NCI-H2081 (cell line): Measurements from ENCODE around the gene RERE.
A peak's percentile ranks its signal among the peaks of the same experiment; 100 is the strongest.

Source experiments
- DNase-seq, 2 experiments: peaks; one replicate each; lab custom pipeline; 2025; lab: John Stamatoyannopoulos, UW

The RERE gene

DNA sequence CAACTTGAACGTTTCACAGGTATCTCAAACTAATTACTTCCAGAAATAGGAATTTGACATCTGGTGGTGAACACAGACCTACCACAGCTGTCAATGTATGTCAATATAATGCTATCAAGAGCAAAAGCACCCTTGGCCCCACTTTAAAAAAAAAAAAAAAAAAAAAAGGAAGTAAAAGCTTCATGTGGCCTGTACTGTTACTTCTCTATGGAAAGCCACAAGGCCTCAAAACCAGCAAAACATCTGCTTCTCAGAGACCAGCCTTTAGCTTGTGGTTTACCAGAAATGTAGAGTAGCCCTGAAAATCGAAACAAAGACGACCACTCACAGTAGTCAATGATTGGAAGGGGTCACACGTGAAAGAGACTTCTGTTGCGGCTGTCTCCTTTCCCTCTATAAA lies 389.9 kb downstream of the RERE start:
- no peak for DNase-seq

DNA sequence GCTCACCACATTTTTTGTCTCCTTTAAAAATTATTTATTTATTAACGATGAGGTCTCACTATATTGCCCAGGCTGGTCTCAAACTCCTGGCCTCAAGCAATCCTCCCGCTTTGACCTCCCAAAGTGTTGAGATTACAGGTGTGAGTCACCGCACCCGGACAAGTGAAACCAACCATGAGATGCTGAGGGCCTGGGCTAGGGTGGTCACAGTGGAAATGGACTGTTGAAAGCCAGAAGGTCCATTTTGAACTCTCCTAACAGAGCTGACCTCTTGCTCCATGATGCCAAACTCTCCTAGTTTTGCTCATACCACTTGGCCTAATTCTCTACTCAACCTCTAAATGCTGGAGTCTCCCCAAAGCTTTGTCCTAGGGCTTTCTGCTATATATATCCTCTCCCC lies 390.4 kb downstream of the RERE start:
- no peak for DNase-seq

DNA sequence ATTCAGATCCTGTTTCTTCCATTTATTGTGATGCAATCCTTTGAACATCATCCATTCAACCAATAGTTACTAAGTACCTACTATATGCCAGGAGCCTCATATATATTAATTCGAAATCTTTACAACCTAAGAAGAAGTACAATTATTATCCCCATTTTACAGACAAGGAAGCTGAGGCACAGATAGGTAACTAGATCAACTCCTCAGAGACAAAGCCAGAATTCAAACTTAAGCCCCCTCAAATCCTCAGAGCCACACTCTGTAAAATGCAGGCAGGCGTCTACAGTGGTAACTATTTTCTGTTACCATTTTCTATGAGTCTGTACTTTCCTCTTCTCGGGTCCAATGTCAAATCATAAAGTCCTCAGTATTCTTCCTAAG lies 391.7 kb downstream of the RERE start:
- no peak for DNase-seq

DNA sequence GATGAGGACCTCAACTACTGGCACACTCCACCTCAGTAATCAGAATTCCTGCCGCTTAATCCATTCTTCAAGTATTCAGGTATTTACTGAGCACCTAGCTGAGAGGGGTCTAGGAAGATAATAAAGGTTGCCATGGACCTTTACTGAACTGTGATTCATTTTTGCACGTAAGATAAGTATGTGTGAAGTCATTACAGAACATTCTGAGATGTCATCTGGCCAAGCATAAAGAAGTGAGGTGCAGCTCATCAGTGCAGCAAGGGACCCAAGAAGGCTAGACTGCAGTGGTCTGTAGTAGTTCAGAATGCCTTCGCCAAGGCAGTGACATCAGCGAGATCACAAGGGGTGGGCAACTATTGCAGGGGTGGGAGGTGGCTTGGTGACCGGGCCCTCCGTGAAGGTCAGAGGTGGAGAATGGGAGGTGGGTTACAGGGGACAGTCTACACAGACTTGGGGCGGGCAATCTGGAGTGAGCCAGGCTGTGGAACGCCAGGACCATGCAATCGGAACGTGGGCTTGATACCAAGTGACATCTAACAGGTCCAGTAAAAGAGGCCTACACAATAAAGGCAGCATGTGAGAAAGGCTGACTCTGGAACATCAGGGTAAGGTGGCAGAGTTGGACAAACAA lies 392.2 kb downstream of the RERE start:
- no peak for DNase-seq

DNA sequence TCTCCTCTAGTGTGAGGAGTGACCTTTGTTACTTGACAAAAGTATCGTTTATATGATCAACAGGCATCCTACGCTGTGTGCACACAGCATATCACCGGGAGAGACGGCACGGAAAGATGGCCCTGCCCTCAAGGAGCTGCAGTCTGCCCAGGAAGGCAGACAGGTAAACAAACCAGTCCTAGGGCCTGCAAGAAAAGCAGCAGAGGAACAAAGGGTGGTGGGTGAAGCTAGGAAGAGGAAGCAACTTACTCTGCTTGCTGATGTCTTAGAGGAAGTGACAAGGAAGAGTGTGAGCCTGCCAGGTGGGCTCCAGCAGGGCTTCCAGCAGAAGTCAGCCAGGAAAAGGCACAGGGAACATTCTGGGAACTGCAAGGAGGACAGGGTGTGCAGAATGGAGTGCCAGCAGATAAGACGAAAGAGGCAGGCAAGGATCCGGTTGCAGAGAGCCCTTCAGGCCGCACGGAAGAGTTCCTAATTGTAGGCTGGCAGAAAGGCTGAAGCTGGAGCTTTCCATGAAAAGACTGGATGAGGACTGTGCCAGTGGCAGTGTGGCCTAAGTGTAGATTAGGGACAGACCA lies 392.8 kb downstream of the RERE start:
- no peak for DNase-seq

DNA sequence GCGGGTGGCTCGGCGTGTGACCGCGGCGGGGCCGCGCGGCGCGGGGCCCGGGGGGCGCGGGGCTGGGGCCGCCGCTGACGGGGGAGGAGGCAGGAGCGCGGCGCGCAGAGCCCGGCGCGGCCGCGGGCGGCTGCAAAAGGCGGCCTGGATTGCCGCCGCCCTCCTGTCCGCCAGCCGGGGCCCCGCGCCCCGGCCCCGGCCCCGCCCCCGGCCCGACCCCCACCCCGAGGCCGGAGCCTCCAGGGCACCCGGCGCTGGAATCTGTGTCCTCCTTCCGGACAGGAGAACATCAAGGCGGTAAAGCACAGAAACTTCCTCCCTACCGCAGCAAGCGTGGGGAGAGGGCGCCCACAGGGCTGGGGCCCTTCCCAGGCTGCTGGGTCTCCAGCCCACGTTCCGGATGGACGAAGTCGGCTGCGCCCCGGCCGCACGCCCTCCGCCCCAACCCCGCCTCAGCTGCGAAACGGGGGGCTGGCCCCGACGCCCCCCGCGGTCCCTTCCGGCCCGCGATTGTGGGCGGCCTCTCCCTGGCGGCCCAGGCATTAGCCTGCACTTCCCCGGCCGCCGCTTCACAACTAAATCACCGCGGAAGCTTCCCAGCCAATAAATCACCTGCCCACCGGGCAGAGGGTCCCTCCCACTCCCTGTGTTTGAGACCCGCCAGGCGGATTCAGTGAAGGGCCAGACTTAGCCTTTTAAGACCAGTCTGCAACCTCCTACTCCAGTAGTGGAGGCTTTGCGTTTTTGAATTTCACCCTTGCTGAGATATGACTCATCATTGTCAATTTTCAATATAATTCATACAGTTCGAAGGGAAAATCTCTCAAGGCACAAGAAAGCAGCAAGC lies 393.5 kb downstream of the RERE start:
- DNase-seq = peak; percentile 65 to 82

DNA sequence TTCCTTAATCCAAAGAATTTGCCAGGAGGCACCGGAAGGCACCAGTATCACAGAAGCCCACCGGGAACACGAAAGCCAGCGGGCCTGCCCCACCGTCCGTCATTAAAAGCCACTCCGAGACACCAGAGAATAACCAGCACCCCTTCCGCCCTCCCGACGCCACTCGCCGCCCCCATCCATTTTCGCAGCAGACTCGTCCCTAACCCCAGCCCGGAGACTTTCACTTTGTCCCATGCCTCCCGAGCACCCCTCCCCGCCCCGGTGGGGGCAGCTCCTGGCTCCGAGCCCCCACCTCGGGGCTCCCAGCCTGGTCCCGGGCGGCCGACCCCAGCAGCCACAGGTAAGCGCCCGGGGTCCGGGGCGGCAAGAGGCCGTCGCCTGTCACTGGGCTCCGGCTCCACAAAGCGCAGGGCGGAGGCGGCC lies 394.2 kb downstream of the RERE start:
- DNase-seq = no peak

DNA sequence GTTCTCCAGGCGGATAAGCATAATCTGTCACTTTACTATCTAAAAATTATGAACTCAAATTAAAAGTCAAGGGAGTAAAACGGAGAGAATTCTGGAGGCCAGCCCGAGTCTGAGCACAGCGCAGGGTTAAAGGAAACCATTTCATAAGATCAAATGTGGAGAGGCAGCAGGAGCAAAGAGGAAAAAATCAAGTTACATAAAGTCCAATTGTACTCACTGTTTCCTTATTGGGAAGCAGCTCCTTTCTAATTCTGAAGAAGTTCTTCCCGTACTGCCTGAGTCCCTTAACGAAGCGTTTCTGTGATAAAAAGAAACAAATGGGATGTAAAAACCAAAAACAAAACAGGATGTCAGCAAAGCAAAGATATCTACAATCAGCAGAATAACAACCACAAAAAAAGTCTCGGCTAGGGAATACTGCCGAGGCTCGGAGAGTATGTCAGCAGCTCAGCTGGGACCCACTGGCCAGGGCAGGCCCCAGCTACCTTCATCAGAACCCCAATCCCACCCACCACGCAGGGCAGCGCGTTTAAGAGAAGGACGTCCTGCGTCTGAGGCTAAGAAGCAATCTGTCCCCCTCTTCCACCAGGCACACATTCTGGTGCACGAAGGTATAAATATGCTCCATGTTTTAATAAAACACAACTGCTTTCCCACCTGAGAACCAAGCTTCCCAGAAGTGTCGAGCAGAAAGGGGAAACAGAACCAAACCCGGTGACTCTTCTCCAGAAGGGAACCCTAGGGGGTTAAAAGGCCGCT lies 394.8 kb downstream of the RERE start:
- DNase-seq = no peak

DNA sequence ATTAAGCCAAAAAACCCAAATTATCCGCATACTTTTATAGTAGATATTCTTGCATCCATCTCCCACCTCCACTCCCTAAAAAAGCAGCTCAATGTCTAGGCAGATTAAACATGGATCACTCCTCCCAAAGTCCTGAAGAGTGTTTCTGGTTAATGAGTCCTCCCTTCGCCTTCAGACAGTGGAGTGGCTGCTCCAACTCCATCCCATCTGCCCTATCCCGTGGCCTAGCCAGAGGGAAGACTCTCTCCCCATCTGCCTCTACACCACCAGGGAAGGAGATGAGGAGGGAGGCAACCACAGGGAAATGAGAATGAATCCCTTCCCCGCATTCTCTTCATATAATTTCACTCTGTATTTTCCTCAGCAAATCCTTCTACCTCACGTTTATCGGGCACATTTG lies 395.7 kb downstream of the RERE start:
- DNase-seq = no peak

DNA sequence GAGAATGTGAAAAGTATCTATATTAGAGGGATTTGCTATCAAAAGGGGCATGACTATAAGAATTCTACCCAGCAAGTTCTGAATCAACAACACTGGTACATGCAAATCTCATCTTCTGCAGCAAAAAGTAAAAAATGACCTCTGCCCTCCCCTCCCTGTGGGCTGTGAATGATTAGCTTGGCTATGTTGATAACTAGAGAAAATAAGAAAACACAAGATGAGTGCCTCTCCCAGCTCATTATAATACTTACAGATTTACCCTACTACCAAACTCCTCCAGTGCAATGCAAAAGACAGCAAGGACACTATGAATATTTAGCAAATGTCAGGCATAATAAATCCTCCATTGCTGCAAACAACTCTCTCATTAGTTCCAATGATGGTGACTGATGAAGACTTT lies 397.1 kb downstream of the RERE start:
- DNase-seq = no peak

DNA sequence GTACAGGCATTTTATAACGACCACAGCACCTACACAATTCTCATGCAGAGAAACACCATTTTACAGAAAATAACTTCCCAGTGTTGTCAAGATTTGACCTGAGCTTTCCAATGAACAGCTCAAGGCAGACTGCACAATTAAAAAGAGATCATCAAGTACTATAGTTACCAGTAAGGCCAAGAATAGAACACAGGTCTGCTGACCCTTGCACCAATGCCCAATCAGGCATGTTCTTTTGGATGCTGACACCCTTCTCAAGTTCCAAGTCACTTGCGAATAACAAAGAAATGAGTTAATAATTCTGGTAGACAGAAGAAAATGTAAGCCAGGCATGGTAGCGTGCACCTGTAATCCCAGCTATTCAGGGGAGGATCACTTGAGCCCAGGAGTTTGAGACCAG lies 397.6 kb downstream of the RERE start:
- DNase-seq = no peak

DNA sequence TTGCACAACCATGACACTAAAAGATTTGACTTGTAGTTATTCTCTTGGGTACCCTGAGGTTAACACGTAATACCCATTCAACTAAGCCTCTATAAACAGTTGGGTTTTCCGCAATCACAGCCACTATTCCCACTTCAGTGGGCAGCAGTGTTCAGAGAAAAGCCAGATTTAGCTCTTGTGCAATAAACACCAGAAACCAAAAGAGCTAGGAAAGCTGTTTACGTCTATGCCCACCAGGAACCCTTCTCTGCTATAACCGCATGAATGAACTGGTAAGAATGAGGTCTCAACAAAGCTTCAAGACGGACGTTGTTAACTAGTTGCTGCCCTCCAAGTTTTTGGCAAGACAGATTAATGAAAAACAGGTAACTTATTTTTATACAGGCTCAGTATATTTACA lies 398.3 kb downstream of the RERE start:
- no peak for DNase-seq

DNA sequence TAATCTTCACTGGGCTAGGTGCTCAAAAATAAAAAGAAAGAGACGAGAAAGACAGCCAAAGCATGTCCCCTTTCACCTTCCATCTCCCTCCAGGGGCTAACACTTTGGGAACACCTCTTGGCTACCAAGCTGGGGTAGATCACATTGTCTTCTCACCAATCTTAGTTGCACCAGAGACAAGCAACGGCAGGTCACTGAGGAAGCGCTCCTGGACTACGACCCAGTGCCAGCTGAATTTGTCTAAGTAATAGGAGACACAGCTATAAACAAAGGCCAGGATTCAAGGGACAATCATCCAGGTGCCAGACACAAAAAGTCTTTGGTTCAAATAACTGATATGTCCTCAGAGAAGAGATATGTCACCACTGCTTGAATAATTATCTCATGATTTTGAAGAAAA lies 399.1 kb downstream of the RERE start:
- no peak for DNase-seq

DNA sequence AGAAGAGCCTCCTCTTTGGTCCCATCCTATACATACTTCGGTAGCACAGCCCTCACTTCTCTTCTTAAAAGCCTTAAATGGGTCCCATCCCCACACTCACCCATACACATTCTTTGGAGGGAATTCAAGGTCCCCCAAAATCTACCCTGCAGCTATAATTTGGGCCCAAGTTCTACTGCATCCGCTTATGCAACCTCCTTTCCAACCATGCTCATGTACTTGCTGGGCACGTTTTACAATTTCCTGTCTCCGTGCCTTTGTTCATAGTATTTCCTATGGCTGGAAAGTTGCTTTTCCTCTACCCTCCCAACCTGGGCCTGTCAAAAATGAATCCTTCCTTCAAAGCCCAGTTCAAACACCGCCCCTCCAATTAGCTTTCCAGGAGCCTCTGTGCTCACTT lies 399.8 kb downstream of the RERE start:
- DNase-seq = no peak

DNA sequence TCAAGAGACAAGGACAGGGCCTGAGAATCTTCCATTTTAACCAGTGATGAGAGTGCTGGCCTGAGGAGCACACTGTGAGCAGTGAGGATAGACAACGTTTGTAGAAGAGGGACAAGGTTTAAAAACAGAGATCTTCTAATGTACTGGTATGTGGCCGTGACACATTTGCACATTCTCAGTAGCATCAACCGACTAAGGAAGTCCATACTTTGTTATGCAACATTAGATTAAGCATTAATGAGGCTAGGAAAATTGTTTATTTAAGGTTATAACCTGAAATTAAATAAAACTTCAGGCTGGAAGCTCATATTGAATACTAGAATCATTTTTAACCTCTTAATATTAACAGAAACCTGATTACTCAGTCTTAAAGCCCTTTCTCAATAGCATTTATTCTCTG lies 400.6 kb downstream of the RERE start:
- no peak for DNase-seq

DNA sequence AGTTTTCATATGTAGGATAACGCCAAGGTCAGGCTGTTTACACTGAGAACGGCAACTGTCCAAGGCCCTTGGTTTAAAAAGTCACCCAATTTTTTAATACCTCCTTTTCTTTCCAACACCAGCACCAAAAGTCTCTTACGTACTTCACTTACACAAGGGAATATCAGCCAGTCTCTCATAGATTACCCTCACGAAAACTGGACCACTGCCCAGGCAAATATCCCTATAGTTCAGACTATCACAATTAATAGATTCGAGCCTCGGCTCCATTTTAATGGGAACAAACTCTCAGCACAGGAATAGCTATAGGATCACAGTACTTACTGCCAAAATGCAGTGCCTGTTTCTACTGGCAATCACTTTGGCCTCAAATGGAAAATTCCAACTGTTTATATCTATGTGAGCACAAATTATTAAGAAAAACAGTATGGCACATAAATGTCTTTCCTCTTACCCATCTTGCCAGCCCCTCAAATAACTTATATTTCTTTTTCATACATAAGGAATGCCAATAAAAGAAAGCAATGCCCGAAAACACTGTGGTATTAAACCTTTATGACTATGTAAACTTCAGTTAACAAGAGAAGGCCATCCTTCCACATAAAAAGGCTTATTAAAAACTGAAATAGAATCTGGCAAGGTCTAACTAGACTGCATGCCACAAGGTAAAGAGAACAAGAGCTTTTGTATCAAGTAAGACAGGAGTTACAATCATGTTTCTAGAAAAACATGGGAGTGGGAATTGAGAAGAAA lies 401.7 kb downstream of the RERE start:
- DNase-seq = no peak

DNA sequence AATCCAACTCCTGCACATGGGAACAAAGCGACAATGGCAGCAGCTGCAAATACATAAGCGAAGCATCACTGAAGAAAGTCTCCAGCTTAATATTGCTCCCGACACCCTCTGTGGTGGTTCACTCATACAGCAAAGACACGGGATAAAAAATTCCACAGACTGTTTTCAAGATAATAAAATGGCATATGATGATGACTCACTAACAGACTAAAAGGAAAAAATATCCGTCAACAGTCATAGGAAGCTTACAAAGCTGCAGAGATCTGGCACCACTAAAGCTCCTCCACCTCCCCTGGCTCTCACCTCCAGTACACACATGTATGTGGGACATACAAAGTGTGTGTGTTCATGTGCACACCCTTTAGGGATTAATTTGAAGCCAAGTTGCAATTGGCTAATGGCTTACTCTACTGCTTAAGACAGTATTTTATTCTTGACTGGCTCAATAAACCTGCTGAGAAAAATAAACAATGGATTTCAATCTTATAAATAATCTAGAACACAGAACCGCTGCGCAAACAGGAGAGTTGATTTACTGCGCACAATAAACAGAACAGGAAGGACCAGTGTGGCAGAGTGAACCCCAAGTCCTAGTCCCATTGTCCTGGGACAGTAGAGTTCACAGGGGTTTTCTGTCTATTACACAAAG lies 405.1 kb downstream of the RERE start:
- no peak for DNase-seq

DNA sequence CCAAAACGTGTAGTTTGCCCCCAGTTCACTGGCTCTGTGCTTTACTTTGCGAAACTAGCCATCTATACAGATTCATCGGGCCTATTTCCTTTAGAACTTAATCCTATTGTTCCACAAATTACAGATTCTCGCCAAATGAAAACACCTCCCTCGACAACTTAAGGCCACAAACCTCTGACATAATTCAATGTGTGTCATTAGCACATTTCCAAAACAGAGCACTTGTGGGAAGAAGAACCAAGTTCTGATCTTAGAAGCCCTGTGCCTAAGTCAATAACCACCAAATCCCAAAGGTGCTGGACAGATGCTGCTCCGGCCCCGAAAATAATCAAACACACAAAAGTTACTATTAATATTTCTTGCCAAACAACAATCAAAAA lies 405.6 kb downstream of the RERE start:
- DNase-seq = no peak

DNA sequence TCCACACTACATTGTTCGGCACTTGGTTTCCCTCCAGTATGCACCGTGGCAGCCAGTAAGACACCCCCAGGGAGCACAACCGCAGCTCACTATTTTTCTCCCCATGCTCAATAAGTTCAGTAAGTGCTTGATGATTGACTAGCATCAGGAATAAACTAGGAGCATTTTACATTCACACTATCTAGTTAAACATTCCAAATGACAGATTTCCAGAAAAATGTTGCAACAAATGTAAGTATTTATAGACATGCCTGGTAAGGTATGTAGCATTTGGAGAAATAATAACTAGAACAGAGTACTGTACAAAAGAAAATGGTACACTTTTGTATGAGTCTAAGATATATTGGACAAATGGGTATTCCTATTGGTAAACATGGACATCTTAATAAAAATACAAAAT lies 406.6 kb downstream of the RERE start:
- DNase-seq = no peak

DNA sequence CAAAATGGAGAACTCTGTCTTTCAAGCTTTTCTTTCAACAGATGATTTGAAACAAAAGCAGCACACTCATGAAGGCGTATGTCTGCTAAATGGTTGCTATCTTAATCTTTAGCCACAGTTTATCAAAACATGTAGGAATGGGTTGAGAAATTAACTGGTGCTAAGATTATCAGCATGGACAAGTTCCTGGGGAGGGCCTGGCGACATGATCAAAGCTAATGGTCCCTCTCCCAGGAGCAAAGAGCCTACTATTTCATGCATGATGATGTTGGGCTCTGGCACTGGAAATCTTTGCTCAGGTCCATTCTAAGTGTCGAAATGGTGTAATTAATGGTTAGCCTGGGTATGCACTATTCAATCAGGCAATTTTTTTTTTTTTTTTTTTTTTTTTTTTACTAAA lies 407.8 kb downstream of the RERE start:
- DNase-seq = no peak

DNA sequence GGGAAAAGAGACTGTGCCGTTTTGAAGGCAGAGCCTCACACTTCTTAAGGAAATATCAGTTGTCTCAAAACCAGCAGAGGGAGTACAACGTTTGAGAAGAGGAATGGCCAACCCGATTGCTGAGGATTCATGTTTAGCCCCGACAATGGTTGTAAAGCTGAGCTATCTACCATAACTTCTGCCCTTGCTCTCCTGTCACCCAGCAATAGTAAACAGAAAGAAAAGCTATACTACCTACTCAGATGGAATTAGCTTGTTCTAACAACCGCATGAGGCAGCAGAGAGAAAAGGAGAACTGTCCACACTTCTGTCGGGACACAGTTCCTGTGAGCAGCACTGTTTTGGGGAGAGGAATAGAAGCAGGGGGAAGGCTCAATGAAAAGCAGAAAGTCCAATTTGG lies 408.3 kb downstream of the RERE start:
- no peak for DNase-seq
